ENCODE results near the gene ADCY10. TPM values are rescaled to one million over a fixed set of nuclear protein-coding genes. Genes with fewer than 3 reads are reported as not detected.

Gene ADCY10
- total and polyA plus RNA-seq, 2 of the 8 experiments (the other 6 are each of a cell fraction or from before 2014, with no cell fraction given) = 0.02 TPM; not detected in 1

DNA sequence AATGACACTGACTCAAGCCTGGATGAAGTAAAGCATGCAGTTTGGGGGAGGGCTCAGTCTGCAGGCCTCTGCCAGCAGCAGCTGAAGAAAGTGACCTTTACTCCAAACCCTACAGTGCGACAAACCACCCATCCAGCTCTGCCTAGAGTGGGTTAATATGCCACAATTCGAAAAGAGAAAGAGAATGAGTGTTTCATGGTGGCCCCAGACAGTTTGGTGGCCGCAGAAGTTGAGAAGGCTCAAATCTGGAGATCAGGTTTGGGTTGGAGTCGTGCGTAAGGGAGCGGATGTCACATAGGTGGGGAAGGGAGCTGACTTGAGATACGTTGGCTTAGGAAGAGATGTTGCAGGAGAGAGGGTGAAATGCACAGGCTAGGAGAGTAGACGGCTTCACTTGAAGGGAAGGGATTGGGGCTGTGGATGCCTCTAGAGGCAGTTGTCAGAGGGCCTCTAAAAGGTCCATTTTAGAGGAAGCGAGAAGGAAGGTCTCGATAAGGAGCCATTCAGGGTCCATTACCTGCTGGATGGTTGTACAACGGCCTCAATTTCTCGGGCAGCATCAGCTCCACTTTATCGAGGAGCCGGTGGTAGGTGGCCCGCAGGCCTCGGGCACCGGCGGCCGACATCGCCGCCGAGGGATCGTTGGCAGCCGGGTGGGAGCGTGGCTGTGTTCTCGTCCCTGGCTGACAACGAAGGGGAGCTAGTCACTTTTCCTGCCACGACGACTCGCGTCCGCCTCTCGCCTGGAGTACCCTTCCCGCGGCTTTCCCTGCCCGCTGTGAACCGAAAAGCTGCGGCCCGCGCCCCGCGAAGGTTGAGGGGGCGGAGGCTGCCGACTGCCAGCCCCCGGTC, 21.5 kb upstream of the ADCY10 start (continued):
- TF ChIP-seq SP1 (IDR thresholded peaks at IDR 0.05; ENCODE audit: low read depth, low read length) = no peak
- TF ChIP-seq ASH2L (IDR thresholded peaks at IDR 0.05; ENCODE audit: low read length) = peak; percentile 16
- TF ChIP-seq SIN3A (conservative IDR thresholded peaks at IDR 0.05 in 1 of 2, IDR thresholded peaks at IDR 0.05 in 1 of 2; ENCODE audit: low read depth in 1 of 2, low read length in 2 of 2) = peak in 1 of 2 experiments; percentile 75; a peak in 3 of 4 replicates
- TF ChIP-seq RBBP5 (IDR thresholded peaks at IDR 0.05; ENCODE audit: borderline replicate concordance, low read depth, low read length) = peak; percentile 52; the same call in 1 of the 2 replicates
- TF ChIP-seq, protein P1, sequence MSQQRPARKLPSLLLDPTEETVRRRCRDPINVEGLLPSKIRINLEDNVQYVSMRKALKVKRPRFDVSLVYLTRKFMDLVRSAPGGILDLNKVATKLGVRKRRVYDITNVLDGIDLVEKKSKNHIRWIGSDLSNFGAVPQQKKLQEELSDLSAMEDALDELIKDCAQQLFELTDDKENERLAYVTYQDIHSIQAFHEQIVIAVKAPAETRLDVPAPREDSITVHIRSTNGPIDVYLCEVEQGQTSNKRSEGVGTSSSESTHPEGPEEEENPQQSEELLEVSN (IDR thresholded peaks at IDR 0.05) = peak; percentile 59; the same call in 1 of the 2 replicates
- no peak for TF ChIP-seq HDAC6 (IDR thresholded peaks at IDR 0.05; ENCODE audit: low read depth, low read length)
- TF ChIP-seq POLR2AphosphoS5 (IDR thresholded peaks at IDR 0.05; ENCODE audit: low read depth, low read length) = peak; percentile 71
- TF ChIP-seq JUND (IDR thresholded peaks at IDR 0.05; ENCODE audit: low read length) = 0 out of 2 replicates have a peak, but pooled peaks have one; percentile 14
- 0 out of 4 replicates have a peak, but pooled peaks of 1 of the 2 experiments have one; percentile 1 for TF ChIP-seq RAD21 (IDR thresholded peaks at IDR 0.05 in 1 of 2, conservative IDR thresholded peaks at IDR 0.05 in 1 of 2; ENCODE audit: low read depth in 2 of 2, low read length in 2 of 2)
- 0 out of 2 replicates have a peak, but pooled peaks have one; percentile 5 for TF ChIP-seq CREB1 (IDR thresholded peaks at IDR 0.05)
- no peak for TF ChIP-seq KDM5A (IDR thresholded peaks at IDR 0.05; ENCODE audit: low read length)
- no peak; the same call in 1 of the 2 replicates for TF ChIP-seq TAF1 (IDR thresholded peaks at IDR 0.05; ENCODE audit: low read depth, low read length)
